GM12878 (cell line): ENCODE data around the gene ITGAL. TPM values are rescaled to one million over a fixed set of nuclear protein-coding genes. Genes with fewer than 3 reads are reported as not detected.

Source experiments
- ATAC-seq: fragments of 200-7000 bp; cut with Tn5 transposase; 3 replicates; pipeline ENCODE4 v1.9.1; 2020; ENCODE audit warnings: mild to moderate bottlenecking, moderate library complexity
- BruUV-seq: library from RNA; stranded (reverse); fragments of 400-500 nt; replicated peaks from 2 replicates; lab custom pipeline; 2021; lab: Mats Ljungman, UMichigan
- CTCF ChIA-PET: fragments of 300-600 bp; sonication (Branson Sonifier 250); formaldehyde crosslinking; extraction: SDS; loops from one replicate; lab custom pipeline; 2021; ENCODE audit warnings: inconsistent platforms; lab: Yijun Ruan, JAX
- POLR2A ChIA-PET: fragments of 350-600 bp; formaldehyde crosslinking; extraction: SDS; loops from one replicate; lab custom pipeline; 2021; ENCODE audit warnings: inconsistent platforms; lab: Charles Lee
- RAD21 ChIA-PET: fragments of 300-600 bp; sonication (Branson Sonifier 250); formaldehyde crosslinking; loops from one replicate; lab custom pipeline; 2023; ENCODE audit warnings: antibody characterized with exemption; ENCODE audit not compliant: unreplicated experiment; lab: Charles Lee
- SMC1A ChIA-PET: fragments of 300-600 bp; sonication (Branson Sonifier 250); formaldehyde crosslinking; loops from one replicate; lab custom pipeline; 2023; ENCODE audit not compliant: unreplicated experiment, uncharacterized antibody; lab: Charles Lee
- DNase-seq: peaks from one replicate; pipeline ENCODE4 v3.0.0-alpha.2; 2011; ENCODE audit warnings: low read depth, low spot score
- FAIRE-seq: peaks from 3 replicates; lab custom pipeline; 2011; peaks lifted over from hg19 to GRCh38; lab: Jason Lieb, UNC
- H2AFZ ChIP-seq: 2 replicates; pipeline ENCODE4 v1.6.0; 2011; ENCODE audit warnings: low read depth, low read length, control low read depth; ENCODE audit not compliant: control insufficient read depth
- H3K27ac ChIP-seq: 2 replicates; pipeline ENCODE4 v1.5.1; 2011; ENCODE audit warnings: control low read depth; ENCODE audit not compliant: control insufficient read depth, insufficient read depth
- H3K27me3 ChIP-seq, 2 experiments: replicated peaks in 1 of 2; 2 replicates each; pipeline versions ENCODE4 v1.6.0 to v1.6.1; 2011; ENCODE audit warnings: low read length in 1 of 2; ENCODE audit not compliant: control insufficient read depth in 2 of 2, insufficient read depth in 2 of 2
- H3K36me3 ChIP-seq, 2 experiments: 2 replicates each; pipeline ENCODE4 v1.5.1; 2011; ENCODE audit warnings: low read length in 1 of 2; ENCODE audit not compliant: control insufficient read depth in 2 of 2, insufficient read depth in 2 of 2
- H3K4me1 ChIP-seq: 2 replicates; pipeline ENCODE4 v1.6.1; 2011; ENCODE audit warnings: mild to moderate bottlenecking, low read length, moderate library complexity, mixed read lengths; ENCODE audit not compliant: control insufficient read depth, insufficient read depth
- H3K4me2 ChIP-seq: 2 replicates; pipeline ENCODE4 v1.6.0; 2011; ENCODE audit warnings: control low read depth; ENCODE audit not compliant: control insufficient read depth, insufficient read depth
- H3K4me3 ChIP-seq: fragments of 200-600 bp; sonication (generic); 2 replicates; pipeline ENCODE4 v1.5.1; 2016
- H3K79me2 ChIP-seq: 2 replicates; pipeline ENCODE4 v1.6.0; 2011; ENCODE audit warnings: low read length; ENCODE audit not compliant: control insufficient read depth, insufficient read depth
- H3K9ac ChIP-seq: 2 replicates; pipeline ENCODE4 v1.8.0; 2011; ENCODE audit warnings: low read length, control low read depth, mixed read lengths; ENCODE audit not compliant: control insufficient read depth, insufficient read depth
- H3K9me3 ChIP-seq: replicated peaks from 3 replicates; pipeline ENCODE4 v1.5.1; 2011; ENCODE audit warnings: mild to moderate bottlenecking, low read length; ENCODE audit not compliant: control insufficient read depth, insufficient read depth
- H4K20me1 ChIP-seq: 2 replicates; pipeline ENCODE4 v1.6.0; 2011; ENCODE audit not compliant: control insufficient read depth, insufficient read depth
- CREB1 ChIP-seq: IDR thresholded peaks from 2 replicates; pipeline ENCODE4 v1.6.1; 2012; ENCODE audit warnings: low read depth, mild to moderate bottlenecking, inconsistent platforms
- E2F8 ChIP-seq: fragments of 450-650 bp; IDR thresholded peaks from 2 replicates; pipeline ENCODE4 v1.6.1; 2018; ENCODE audit warnings: mild to moderate bottlenecking, low read depth, moderate library complexity; ENCODE audit not compliant: partially characterized antibody
- KAT2A ChIP-seq: conservative IDR thresholded peaks from 2 replicates; pipeline ENCODE4 v1.6.1; 2011; ENCODE audit warnings: low read depth, low read length; ENCODE audit not compliant: control insufficient read depth
- MEF2B ChIP-seq: fragments of 450-650 bp; IDR thresholded peaks from 2 replicates; pipeline ENCODE4 v1.6.1; 2018; ENCODE audit warnings: mild to moderate bottlenecking, moderate library complexity; ENCODE audit not compliant: partially characterized antibody, poor library complexity, severe bottlenecking
- MTA3 ChIP-seq: IDR thresholded peaks from 2 replicates; pipeline ENCODE4 v1.6.1; 2012; ENCODE audit warnings: low read length, inconsistent platforms, borderline replicate concordance
- RAD21 ChIP-seq: IDR thresholded peaks from 2 replicates; pipeline ENCODE4 v1.6.1; 2011; ENCODE audit warnings: mild to moderate bottlenecking, low read depth, low read length, moderate library complexity; ENCODE audit not compliant: insufficient read depth
- SMAD5 ChIP-seq: IDR thresholded peaks from 2 replicates; pipeline ENCODE4 v1.6.1; 2016; ENCODE audit warnings: antibody characterized with exemption, low read depth
- STAT3 ChIP-seq: IDR thresholded peaks from 2 replicates; pipeline ENCODE4 v1.6.1; 2011; ENCODE audit warnings: low read depth, low read length, improper control_type of control experiment
- TCF3 ChIP-seq: IDR thresholded peaks from 2 replicates; pipeline ENCODE4 v1.6.1; 2012; ENCODE audit warnings: low read depth, mild to moderate bottlenecking, low read length, borderline replicate concordance; ENCODE audit not compliant: insufficient read depth
- WRNIP1 ChIP-seq: IDR thresholded peaks from 2 replicates; pipeline ENCODE4 v1.6.1; 2011; ENCODE audit warnings: low read depth, low read length, improper control_type of control experiment, borderline replicate concordance
- YBX1 ChIP-seq: fragments of 450-650 bp; IDR thresholded peaks from 2 replicates; pipeline ENCODE4 v1.6.1; 2016; ENCODE audit warnings: antibody characterized with exemption
- ZNF622 ChIP-seq: fragments of 450-650 bp; IDR thresholded peaks from 2 replicates; pipeline ENCODE4 v1.6.1; 2017; ENCODE audit warnings: mild to moderate bottlenecking, inconsistent platforms
- ZSCAN29 ChIP-seq: fragments of 450-650 bp; IDR thresholded peaks from 2 replicates; pipeline ENCODE4 v1.6.1; 2017; ENCODE audit warnings: mild to moderate bottlenecking, moderate library complexity
- WGBS: methylation state at CpG from one replicate; pipeline ENCODE4 v1.1.6; 2016; ENCODE audit warnings: low lambda C conversion rate; ENCODE audit not compliant: insufficient replicate concordance, insufficient coverage; ENCODE audit errors: missing lambda C conversion rate; 5-methylcytosine and 5-hydroxymethylcytosine counted together
- in situ Hi-C: fragments of 300-500 bp; cut with MboI; formaldehyde crosslinking; loops from 9 replicates; pipeline ENCODE4 v1.14.3; 2018; ENCODE audit warnings: mixed read lengths
- intact Hi-C: fragments of 100-400 bp; cut with micrococcal nuclease; formaldehyde crosslinking; loops from one replicate; pipeline ENCODE4 v1.14.2; 2022; ENCODE audit not compliant: unreplicated experiment
- polyA plus RNA-seq, 11 experiments: library from polyadenylated mRNA; depleted of rRNA in 4 of 11; unstranded in 6 of 11; stranded (reverse) in 5 of 11; fragments of >200 nt; fragmentation: Nextera tagmentation in 4 of 11; fragmentation: Illumina TruSeq in 1 of 11; extraction: Ambion mirVana in 4 of 11; extraction: Trizol in 1 of 11; gene quantifications; 1 replicate in 1 of 11; 2 replicates in 10 of 11; pipeline versions ENCODE4 v1.2.1 to v1.2.3, GENCODE V29; 2011 to 2016; ENCODE audit warnings: inconsistent platforms in 2 of 11, missing spikeins in 2 of 11, low read depth in 1 of 11
- total RNA-seq, 4 experiments: library from RNA; depleted of rRNA in 3 of 4; stranded (reverse); fragments of >200 nt in 3 of 4; fragmentation: Illumina TruSeq in 1 of 4; extraction: Trizol in 1 of 4; gene quantifications; 2 replicates each; pipeline versions ENCODE4 v1.2.1 to v1.2.3, GENCODE V29; 2013 to 2021

ITGAL gene
- total and polyA plus RNA-seq, 10 of the 15 experiments (the other 5 are each of a cell fraction or from before 2014, with no cell fraction given): 10.7 to 170 (median 96.9) TPM

- H3K9me3 ChIP-seq: no peaks in the 10 kb centered on the region
- in situ Hi-C loops: no loop called here
- FAIRE-seq (no peak), ATAC-seq (no peak), DNase-seq (no peak)
- H4K20me1 ChIP-seq: no peaks in the 10 kb centered on the region
- POLR2A ChIA-PET: interaction anchor here (0.7 to 1.6 kb wide), 7 partner anchors 9 to 166 kb away, joined by 3 to 4 read pairs (median 3); partner anchors contain the start of gene ZNF689
- no peaks in the 10 kb centered on the region; a peak in 2 of 4 replicates for H3K36me3 ChIP-seq
- SMC1A ChIA-PET: interaction anchor here (0.6 to 1.4 kb wide), 4 partner anchors 11 to 423 kb away, joined by 3 to 4 read pairs (median 4); partner anchors contain the start of gene ZNF747
- BruUV-seq: no TSS peak
- no peak overlapping the region for H3K27ac ChIP-seq
- no peak overlapping the region for H3K4me3 ChIP-seq
- WGBS: 72% methylated on average over 8 of the region's 8 CpGs
- H2AFZ ChIP-seq: no peak overlapping the region
- no peak overlapping the region for H3K4me2 ChIP-seq
- CTCF ChIA-PET: interaction anchor here (0.8 to 2.6 kb wide), 6 partner anchors 20 to 136 kb away, joined by 3 to 8 read pairs (median 4); partner anchors contain the start of gene DCTPP1
- H3K9ac ChIP-seq: no peak overlapping the region
- no peak for TF ChIP-seq STAT3
- no peak for TF ChIP-seq CREB1
- TF ChIP-seq ZNF622: no peak
- TF ChIP-seq KAT2A: no peak
- no peak for TF ChIP-seq SMAD5
- no peak for TF ChIP-seq E2F8
- TF ChIP-seq MEF2B: no peak
- no peak for TF ChIP-seq MTA3
- no peak for TF ChIP-seq RAD21
- TF ChIP-seq ZSCAN29: no peak
- TF ChIP-seq TCF3: no peak
- TF ChIP-seq YBX1: no peak
- TF ChIP-seq WRNIP1: no peak
- peaks cover 6% of the 10 kb centered on the region for H3K79me2 ChIP-seq
- no peaks in the 10 kb centered on the region for H3K27me3 ChIP-seq
- RAD21 ChIA-PET: interaction anchor here (1.2 to 4.4 kb wide), 3 partner anchors 9 to 136 kb away, joined by 3 to 22 read pairs (median 17); partner anchors contain the start of genes DCTPP1 and ZNF747
- intact Hi-C loops: no loop called here
- H3K4me1 ChIP-seq: peaks cover 27% of the 10 kb centered on the region
These were observed 93.4 kb downstream of the ITGAL start for GRCh38 chr16:30565984-30566383.
